IMR-90 (cell line): ENCODE data around the gene CAMKMT. TPM values are rescaled to one million over a fixed set of nuclear protein-coding genes. Genes with fewer than 3 reads are reported as not detected.

ENCODE experiments used
- ATAC-seq: fragments of 200-7000 bp; cut with Tn5 transposase; 2 replicates; pipeline ENCODE4 v1.9.1; 2020; ENCODE audit warnings: low read depth, mild to moderate bottlenecking, moderate library complexity
- BruUV-seq: library from RNA; stranded (reverse); fragments of 400-500 nt; replicated peaks from 2 replicates; lab custom pipeline; 2021; lab: Mats Ljungman, UMichigan
- CTCF ChIA-PET: fragments of 300-600 bp; formaldehyde crosslinking; extraction: SDS; loops from one replicate; lab custom pipeline; 2021; ENCODE audit warnings: antibody characterized with exemption; lab: Yijun Ruan, JAX
- POLR2A ChIA-PET: fragments of 300-600 bp; sonication (Branson Sonifier 250); formaldehyde crosslinking; loops from one replicate; lab custom pipeline; 2022; ENCODE audit warnings: antibody characterized with exemption; ENCODE audit not compliant: unreplicated experiment; lab: Charles Lee
- DNase-seq: peaks from one replicate; pipeline ENCODE4 v3.0.0; 2013
- H2AFZ ChIP-seq: replicated peaks from 2 replicates; pipeline ENCODE3; 2013; ENCODE audit warnings: low read length, mild to moderate bottlenecking; ENCODE audit not compliant: poor library complexity
- H2AK5ac ChIP-seq: 2 replicates; pipeline ENCODE4 v1.6.1; 2013; ENCODE audit warnings: low read depth, low read length, inconsistent platforms
- H2AK9ac ChIP-seq: replicated peaks from 2 replicates; pipeline ENCODE3; 2013; ENCODE audit warnings: mild to moderate bottlenecking, low read depth, low read length, moderate library complexity; ENCODE audit not compliant: poor library complexity
- H2BK120ac ChIP-seq: 2 replicates; pipeline ENCODE4 v1.6.1; 2013; ENCODE audit warnings: low read depth, low read length, inconsistent platforms
- H2BK15ac ChIP-seq: 3 replicates; pipeline ENCODE4 v1.6.1; 2013; ENCODE audit warnings: low read depth, low read length, inconsistent platforms
- H2BK20ac ChIP-seq: 2 replicates; pipeline ENCODE4 v1.6.1; 2013; ENCODE audit warnings: low read depth, mild to moderate bottlenecking, inconsistent platforms, low read length, moderate library complexity
- H2BK5ac ChIP-seq: 2 replicates; pipeline ENCODE4 v1.6.1; 2013; ENCODE audit warnings: mild to moderate bottlenecking, low read depth, low read length, inconsistent platforms; ENCODE audit not compliant: poor library complexity, severe bottlenecking
- H3K14ac ChIP-seq: replicated peaks from 2 replicates; pipeline ENCODE4 v1.6.1; 2013; ENCODE audit warnings: low read depth, low read length, inconsistent platforms
- H3K18ac ChIP-seq: 2 replicates; pipeline ENCODE4 v1.6.1; 2013; ENCODE audit warnings: low read depth, low read length, control low read depth
- H3K23ac ChIP-seq: 2 replicates; pipeline ENCODE4 v1.6.1; 2013; ENCODE audit warnings: low read depth, low read length, inconsistent platforms
- H3K27ac ChIP-seq: 2 replicates; pipeline ENCODE4 v1.5.1; 2013; ENCODE audit warnings: mild to moderate bottlenecking, control low read depth, low read length; ENCODE audit not compliant: insufficient read depth
- H3K27me3 ChIP-seq: 2 replicates; pipeline ENCODE4 v1.6.1; 2013; ENCODE audit warnings: low read length; ENCODE audit not compliant: control insufficient read depth, insufficient read depth
- H3K36me3 ChIP-seq: 2 replicates; pipeline ENCODE4 v1.6.1; 2013; ENCODE audit warnings: low read length, mixed read lengths; ENCODE audit not compliant: control insufficient read depth, insufficient read depth
- H3K4ac ChIP-seq: 2 replicates; pipeline ENCODE4 v1.6.1; 2013; ENCODE audit warnings: low read depth, low read length, inconsistent platforms
- H3K4me1 ChIP-seq: 2 replicates; pipeline ENCODE4 v1.6.1; 2013; ENCODE audit warnings: low read length, mixed read lengths; ENCODE audit not compliant: control insufficient read depth, insufficient read depth
- H3K4me2 ChIP-seq: 2 replicates; pipeline ENCODE4 v1.6.1; 2013; ENCODE audit warnings: low read depth, mild to moderate bottlenecking, control low read depth, low read length, moderate library complexity
- H3K4me3 ChIP-seq: 2 replicates; pipeline ENCODE4 v1.5.1; 2013; ENCODE audit warnings: low read depth, mild to moderate bottlenecking, control low read depth, low read length, moderate library complexity; ENCODE audit not compliant: insufficient read depth
- H3K56ac ChIP-seq: 2 replicates; pipeline ENCODE4 v1.6.1; 2013; ENCODE audit warnings: low read length, inconsistent platforms; ENCODE audit not compliant: insufficient read depth; ENCODE audit errors: extremely low read depth
- H3K79me1 ChIP-seq, 2 experiments: 2 replicates each; pipeline ENCODE4 v1.6.1; 2013; ENCODE audit warnings: low read length in 2 of 2, inconsistent platforms in 1 of 2, low read depth in 1 of 2
- H3K9ac ChIP-seq: 2 replicates; pipeline ENCODE4 v1.6.1; 2013; ENCODE audit warnings: low read depth, low read length, control low read depth
- H3K9me1 ChIP-seq: 2 replicates; pipeline ENCODE4 v1.6.1; 2013; ENCODE audit warnings: low read length, inconsistent platforms; ENCODE audit not compliant: insufficient read depth
- H3K9me3 ChIP-seq: 2 replicates; pipeline ENCODE4 v1.6.1; 2013; ENCODE audit warnings: low read length; ENCODE audit not compliant: control insufficient read depth, insufficient read depth
- H4K20me1 ChIP-seq: 2 replicates; pipeline ENCODE4 v1.6.1; 2013; ENCODE audit warnings: low read length, inconsistent platforms; ENCODE audit not compliant: insufficient read depth
- H4K5ac ChIP-seq: 2 replicates; pipeline ENCODE4 v1.6.1; 2013; ENCODE audit warnings: mild to moderate bottlenecking, low read depth, low read length, control low read depth
- H4K8ac ChIP-seq, 2 experiments: 2 replicates each; pipeline ENCODE4 v1.6.1; 2013; ENCODE audit warnings: low read depth in 2 of 2, low read length in 2 of 2, control low read depth in 1 of 2, inconsistent platforms in 1 of 2
- H4K91ac ChIP-seq: 2 replicates; pipeline ENCODE4 v1.6.1; 2013; ENCODE audit warnings: low read depth, low read length, inconsistent platforms; ENCODE audit not compliant: insufficient read depth
- CEBPB ChIP-seq: IDR thresholded peaks from 2 replicates; pipeline ENCODE4 v1.6.1; 2012; ENCODE audit warnings: low read depth, low read length, improper control_type of control experiment
- CHD1 ChIP-seq: IDR thresholded peaks from 2 replicates; pipeline ENCODE4 v1.6.1; 2012; ENCODE audit warnings: low read depth, low read length, improper control_type of control experiment
- SMC3 ChIP-seq: fragments of 150-350 bp; IDR thresholded peaks from 2 replicates; pipeline ENCODE4 v1.6.1; 2016; ENCODE audit warnings: low read depth, mild to moderate bottlenecking, antibody characterized with exemption, low read length, moderate library complexity
- WGBS, 2 experiments: methylation state at CpG; one replicate each; pipeline versions ENCODE4 v1.1.5 to v1.1.7; 2013; ENCODE audit warnings: missing lambda C conversion rate in 2 of 2; ENCODE audit not compliant: insufficient read length in 1 of 2; ENCODE audit errors: extremely low coverage in 2 of 2; 5-methylcytosine and 5-hydroxymethylcytosine counted together
- dilution Hi-C: fragments of 300-500 bp; cut with HindIII; formaldehyde crosslinking; loops from one replicate; pipeline ENCODE4 v1.14.3; 2018; ENCODE audit warnings: low sequenced_read_pairs; ENCODE audit not compliant: unreplicated experiment
- in situ Hi-C: fragments of 300-500 bp; cut with MboI; formaldehyde crosslinking; loops from 3 replicates; pipeline ENCODE4 v1.14.3; 2019; ENCODE audit warnings: low sequenced_read_pairs, inconsistent platforms, mixed read lengths
- intact Hi-C: fragments of 100-400 bp; cut with micrococcal nuclease; formaldehyde crosslinking; loops from 2 replicates; pipeline ENCODE4 v1.10.0; 2022
- polyA plus RNA-seq, 3 experiments: library from polyadenylated mRNA; depleted of rRNA; stranded (reverse); fragments of >200 nt; gene quantifications; 2 replicates each; pipeline ENCODE4 v1.2.3, GENCODE V29; 2012; ENCODE audit warnings: low replicate concordance in 1 of 3
- total RNA-seq: library from RNA; depleted of rRNA; stranded (reverse); fragments of >200 nt; gene quantifications from 2 replicates; pipeline ENCODE4 v1.2.3, GENCODE V29; 2012
- TF ChIP-seq, protein P1 (sequence below): conservative IDR thresholded peaks from 2 replicates; pipeline ENCODE4 v1.5.1; 2012; ENCODE audit warnings: mild to moderate bottlenecking, low read depth, low read length, improper control_type of control experiment

The CAMKMT gene
- total and polyA plus RNA-seq, 2 of the 4 experiments (the other 2 are of a cell fraction): 4.4 to 6.8 TPM

DNA sequence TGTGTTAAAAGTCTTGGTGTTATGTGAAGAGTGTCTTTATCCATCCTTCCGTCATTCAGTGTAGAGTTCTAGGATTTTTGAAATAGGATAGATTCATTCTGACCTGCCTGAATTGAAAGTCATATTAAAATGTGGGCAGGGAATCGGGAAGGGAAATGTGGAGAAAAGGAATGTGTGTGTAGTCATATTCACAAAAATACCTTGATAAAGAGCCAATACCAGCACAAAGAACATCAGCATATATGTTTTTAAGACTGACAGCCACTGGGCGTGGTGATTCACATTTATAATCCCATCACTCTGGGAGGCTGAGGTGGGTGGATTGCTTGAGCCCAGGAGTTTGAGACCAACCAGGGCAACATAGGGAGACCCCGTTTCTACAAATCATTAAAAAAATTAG is 188.1 kb downstream of the CAMKMT start:
- ATAC-seq (no peak), DNase-seq (no peak)
- no peaks in the 10 kb centered on the region for H3K79me1 ChIP-seq
- H3K9me3 ChIP-seq: no peaks in the 10 kb centered on the region
- H2BK15ac ChIP-seq: no peak overlapping the region
- H3K4me3 ChIP-seq: no peak overlapping the region
- CTCF ChIA-PET: interaction anchor here (0.6 kb wide), 1 partner anchor 24 kb away, joined by 3 read pairs; no protein-coding TSS in a partner anchor
- H3K27me3 ChIP-seq: no peaks in the 10 kb centered on the region
- POLR2A ChIA-PET: no interaction called here
- no peak overlapping the region for H2AFZ ChIP-seq
- no peak overlapping the region for H3K14ac ChIP-seq
- H2BK120ac ChIP-seq: no peak overlapping the region
- H3K4me1 ChIP-seq: peaks cover 3% of the 10 kb centered on the region; the same call in 1 of the 2 replicates
- intact Hi-C loops (no loop called here), in situ Hi-C loops (no loop called here), dilution Hi-C loops (no loop called here)
- no TSS peak for BruUV-seq
- H2AK5ac ChIP-seq: no peak overlapping the region
- no peak overlapping the region for H3K9ac ChIP-seq
- no peaks in the 10 kb centered on the region for H3K36me3 ChIP-seq
- no peak overlapping the region for H3K56ac ChIP-seq
- no peak overlapping the region for H3K4ac ChIP-seq
- no peak overlapping the region for H4K5ac ChIP-seq
- H3K9me1 ChIP-seq: no peaks in the 10 kb centered on the region
- TF ChIP-seq SMC3 (no peak), CEBPB (no peak), CHD1 (no peak)
- TF ChIP-seq, protein P1, sequence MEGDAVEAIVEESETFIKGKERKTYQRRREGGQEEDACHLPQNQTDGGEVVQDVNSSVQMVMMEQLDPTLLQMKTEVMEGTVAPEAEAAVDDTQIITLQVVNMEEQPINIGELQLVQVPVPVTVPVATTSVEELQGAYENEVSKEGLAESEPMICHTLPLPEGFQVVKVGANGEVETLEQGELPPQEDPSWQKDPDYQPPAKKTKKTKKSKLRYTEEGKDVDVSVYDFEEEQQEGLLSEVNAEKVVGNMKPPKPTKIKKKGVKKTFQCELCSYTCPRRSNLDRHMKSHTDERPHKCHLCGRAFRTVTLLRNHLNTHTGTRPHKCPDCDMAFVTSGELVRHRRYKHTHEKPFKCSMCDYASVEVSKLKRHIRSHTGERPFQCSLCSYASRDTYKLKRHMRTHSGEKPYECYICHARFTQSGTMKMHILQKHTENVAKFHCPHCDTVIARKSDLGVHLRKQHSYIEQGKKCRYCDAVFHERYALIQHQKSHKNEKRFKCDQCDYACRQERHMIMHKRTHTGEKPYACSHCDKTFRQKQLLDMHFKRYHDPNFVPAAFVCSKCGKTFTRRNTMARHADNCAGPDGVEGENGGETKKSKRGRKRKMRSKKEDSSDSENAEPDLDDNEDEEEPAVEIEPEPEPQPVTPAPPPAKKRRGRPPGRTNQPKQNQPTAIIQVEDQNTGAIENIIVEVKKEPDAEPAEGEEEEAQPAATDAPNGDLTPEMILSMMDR: no peak
- H2AK9ac ChIP-seq: no peak overlapping the region
- H3K4me2 ChIP-seq: no peak overlapping the region
- H4K91ac ChIP-seq: no peak overlapping the region
- no peak overlapping the region for H4K8ac ChIP-seq
- no peak overlapping the region for H3K27ac ChIP-seq
- H2BK5ac ChIP-seq: no peak overlapping the region
- no peak overlapping the region for H3K18ac ChIP-seq
- H3K23ac ChIP-seq: no peak overlapping the region
- H4K20me1 ChIP-seq: no peaks in the 10 kb centered on the region
- WGBS, 2 experiments: no CpG with 5 or more reads among the region's 4 CpGs
- no peak overlapping the region for H2BK20ac ChIP-seq
